OCI-LY3 (cell line): Measurements from ENCODE around the gene GOSR2.
"Not testable (repeated sequence)": the region's sequence is repeated elsewhere in the genome, so short reads cannot be mapped to it uniquely, and the experiment has no call there.

Source experiments
- H2AFZ ChIP-seq: fragments of 200-600, 300-600 bp; shearing (Covaris generic); 2 replicates; pipeline ENCODE4 v1.6.0; 2014; ENCODE audit warnings: antibody characterized with exemption, low read depth, low read length
- H3K27ac ChIP-seq: fragments of 200-600, 300-600 bp; sonication (generic); 2 replicates; pipeline ENCODE4 v1.5.1; 2014; ENCODE audit warnings: mild to moderate bottlenecking, low read length, moderate library complexity, mixed read lengths
- H3K27me3 ChIP-seq: fragments of 200-600, 300-600 bp; sonication (generic); 2 replicates; pipeline ENCODE4 v1.6.1; 2014; ENCODE audit warnings: low read depth, low read length, mixed read lengths
- H3K36me3 ChIP-seq: fragments of 200-600, 300-600 bp; sonication (generic); replicated peaks from 2 replicates; pipeline ENCODE3; 2014; ENCODE audit warnings: low read depth, low read length, mixed read lengths
- H3K4me1 ChIP-seq: fragments of 300-600, 200-600 bp; sonication (generic); 2 replicates; pipeline ENCODE4 v1.6.1; 2014; ENCODE audit warnings: low read length, mixed read lengths
- H3K4me2 ChIP-seq: fragments of 200-600, 300-600 bp; sonication (generic); 2 replicates; pipeline ENCODE4 v1.6.1; 2014; ENCODE audit warnings: low read length, mixed read lengths
- H3K4me3 ChIP-seq: fragments of 300-600, 200-600 bp; sonication (generic); 2 replicates; pipeline ENCODE4 v1.5.1; 2014; ENCODE audit warnings: antibody characterized with exemption, mild to moderate bottlenecking, low read length, moderate library complexity
- H3K79me2 ChIP-seq: fragments of 300-600, 200-600 bp; shearing (Covaris generic); 2 replicates; pipeline ENCODE4 v1.6.1; 2014; ENCODE audit warnings: mild to moderate bottlenecking, low read length, mixed read lengths
- H3K9ac ChIP-seq: fragments of 300-600, 200-600 bp; shearing (Covaris generic); 2 replicates; pipeline ENCODE4 v1.6.0; 2014; ENCODE audit warnings: mild to moderate bottlenecking, low read length, moderate library complexity
- H3K9me3 ChIP-seq: fragments of 200-600, 300-600 bp; shearing (Covaris generic); 2 replicates; pipeline ENCODE4 v1.6.1; 2014; ENCODE audit warnings: low read length, mixed read lengths; ENCODE audit not compliant: insufficient read depth
- H4K20me1 ChIP-seq: fragments of 200-600, 300-600 bp; sonication (generic); 2 replicates; pipeline ENCODE4 v1.6.1; 2016; ENCODE audit warnings: low read length, mixed read lengths; ENCODE audit not compliant: insufficient read depth
- CTCF ChIP-seq: fragments of 200-600, 300-600 bp; sonication (generic); IDR thresholded peaks from 2 replicates; pipeline ENCODE4 v1.5.1; 2014; ENCODE audit warnings: antibody characterized with exemption, low read length, low read depth
- EZH2phosphoT487 ChIP-seq: fragments of 200-600 bp; shearing (Covaris generic); IDR thresholded peaks from 2 replicates; pipeline ENCODE4 v1.6.1; 2018; ENCODE audit warnings: antibody characterized with exemption, mixed run types, low read depth

GOSR2 gene

GRCh38 chr17:46983782-46984181 lies 60.8 kb downstream of the GOSR2 start:
- Histone ChIP-seq H3K9ac (no peak overlapping the region), H3K4me1 (no peaks in the 10 kb centered on the region), H3K79me2 (no peaks in the 10 kb centered on the region), H3K9me3 (no peaks in the 10 kb centered on the region), H3K36me3 (no peaks in the 10 kb centered on the region), H3K27me3 (peaks cover 6% of the 10 kb centered on the region; the same call in 1 of the 2 replicates), H4K20me1 (no peaks in the 10 kb centered on the region), H3K4me3 (no peak overlapping the region), H3K4me2 (no peak overlapping the region), H2AFZ (no peak overlapping the region), H3K27ac (no peak overlapping the region)
- TF ChIP-seq EZH2phosphoT487 (no peak), CTCF (no peak)

- Histone ChIP-seq H3K79me2 (no peaks in the 10 kb centered on the region), H3K36me3 (no peaks in the 10 kb centered on the region), H3K4me1 (no peaks in the 10 kb centered on the region), H4K20me1 (no peaks in the 10 kb centered on the region), H3K9ac (no peak overlapping the region), H3K9me3 (no peaks in the 10 kb centered on the region), H3K27me3 (peaks cover 8% of the 10 kb centered on the region; the same call in 1 of the 2 replicates), H3K4me3 (no peak overlapping the region), H3K4me2 (no peak overlapping the region), H3K27ac (no peak overlapping the region), H2AFZ (no peak overlapping the region)
- TF ChIP-seq EZH2phosphoT487 (no peak), CTCF (no peak)
These were observed 61.4 kb downstream of the GOSR2 start for GRCh38 chr17:46984341-46984740.

GRCh38 chr17:46984892-46985291 lies 61.9 kb downstream of the GOSR2 start:
- peaks cover 8% of the 10 kb centered on the region; the same call in 1 of the 2 replicates for H3K27me3 ChIP-seq
- H3K4me1 ChIP-seq = no peaks in the 10 kb centered on the region
- H2AFZ ChIP-seq = no peak overlapping the region
- H3K79me2 ChIP-seq = no peaks in the 10 kb centered on the region
- H3K4me3 ChIP-seq = no peak overlapping the region
- no peak overlapping the region for H3K4me2 ChIP-seq
- no peak for TF ChIP-seq CTCF
- no peak for TF ChIP-seq EZH2phosphoT487
- no peak overlapping the region for H3K27ac ChIP-seq
- H3K36me3 ChIP-seq = no peaks in the 10 kb centered on the region
- H4K20me1 ChIP-seq = no peaks in the 10 kb centered on the region
- no peaks in the 10 kb centered on the region for H3K9me3 ChIP-seq
- no peak overlapping the region for H3K9ac ChIP-seq

- Histone ChIP-seq H3K79me2 (no peaks in the 10 kb centered on the region), H3K4me1 (no peaks in the 10 kb centered on the region), H3K9ac (no peak overlapping the region), H3K27me3 (peaks cover 8% of the 10 kb centered on the region; the same call in 1 of the 2 replicates), H3K27ac (no peak overlapping the region), H4K20me1 (no peaks in the 10 kb centered on the region), H2AFZ (no peak overlapping the region), H3K4me2 (no peak overlapping the region), H3K36me3 (no peaks in the 10 kb centered on the region), H3K4me3 (no peak overlapping the region), H3K9me3 (no peaks in the 10 kb centered on the region)
- TF ChIP-seq EZH2phosphoT487 (no peak), CTCF (no peak)
These were observed 63.4 kb downstream of the GOSR2 start for GRCh38 chr17:46986366-46986765.

GRCh38 chr17:46987927-46988326 lies 65.0 kb downstream of the GOSR2 start:
- not testable (repeated sequence) for H3K79me2 ChIP-seq, H3K27me3 ChIP-seq, H3K36me3 ChIP-seq, H3K9me3 ChIP-seq, H3K4me1 ChIP-seq, H3K4me3 ChIP-seq, H3K9ac ChIP-seq, H2AFZ ChIP-seq, H3K4me2 ChIP-seq, H4K20me1 ChIP-seq, H3K27ac ChIP-seq
